Measurements from ENCODE around the gene SYT7.
"Not testable (repeated sequence)": the region's sequence is repeated elsewhere in the genome, so short reads cannot be mapped to it uniquely, and the experiment has no call there.

Gene SYT7

GRCh38 chr11:61581030-61581928 lies at the start of gene SYT7:
TSS of gene SYT7 (minus strand) at chr11:61581076. CDS start at chr11:61580820, 256 bp downstream.
- DNase-seq (ENCODE audit: extremely low read depth in 1 of 2, low read depth in 1 of 2) = peak; percentile 86 to 92

- no peak for DNase-seq (ENCODE audit: extremely low read depth in 1 of 2, low read depth in 1 of 2)
These were observed 49.2 kb upstream of the SYT7 start for GRCh38 chr11:61630089-61630488.

GRCh38 chr11:61629082-61629833 lies 48.4 kb upstream of the SYT7 start:
- no peak for DNase-seq (ENCODE audit: extremely low read depth in 1 of 2, low read depth in 1 of 2)

- no peak for DNase-seq (ENCODE audit: extremely low read depth in 1 of 2, low read depth in 1 of 2)
These were observed 47.7 kb upstream of the SYT7 start for GRCh38 chr11:61628662-61628970.

GRCh38 chr11:61627850-61628661 lies 47.2 kb upstream of the SYT7 start:
- peak in 1 of 2 donors; percentile 8 for DNase-seq (ENCODE audit: extremely low read depth in 1 of 2, low read depth in 1 of 2)

GRCh38 chr11:61626580-61627380 lies 45.9 kb upstream of the SYT7 start:
- DNase-seq (ENCODE audit: extremely low read depth in 1 of 2, low read depth in 1 of 2) = no peak

- no peak for DNase-seq (ENCODE audit: extremely low read depth in 1 of 2, low read depth in 1 of 2)
These were observed 44.6 kb upstream of the SYT7 start for GRCh38 chr11:61625525-61625924.

- no peak for DNase-seq (ENCODE audit: extremely low read depth in 1 of 2, low read depth in 1 of 2)
These were observed 41.2 kb upstream of the SYT7 start for GRCh38 chr11:61621917-61622585.

GRCh38 chr11:61619471-61620226 lies 38.8 kb upstream of the SYT7 start:
- no peak for DNase-seq (ENCODE audit: extremely low read depth in 1 of 2, low read depth in 1 of 2)

- no peak for DNase-seq (ENCODE audit: extremely low read depth in 1 of 2, low read depth in 1 of 2)
These were observed 38.1 kb upstream of the SYT7 start for GRCh38 chr11:61618978-61619377.

- no peak for DNase-seq (ENCODE audit: extremely low read depth in 1 of 2, low read depth in 1 of 2)
These were observed 36.6 kb upstream of the SYT7 start for GRCh38 chr11:61617515-61617914.

GRCh38 chr11:61616434-61616833 lies 35.6 kb upstream of the SYT7 start:
- no peak for DNase-seq (ENCODE audit: extremely low read depth in 1 of 2, low read depth in 1 of 2)

GRCh38 chr11:61614782-61615181 lies 33.9 kb upstream of the SYT7 start:
- not testable (repeated sequence) for DNase-seq (ENCODE audit: extremely low read depth in 1 of 2, low read depth in 1 of 2)

GRCh38 chr11:61613870-61614269 lies 33.0 kb upstream of the SYT7 start:
- no peak for DNase-seq (ENCODE audit: extremely low read depth in 1 of 2, low read depth in 1 of 2)

GRCh38 chr11:61613051-61613450 lies 32.2 kb upstream of the SYT7 start:
- no peak for DNase-seq (ENCODE audit: extremely low read depth in 1 of 2, low read depth in 1 of 2)

GRCh38 chr11:61611309-61611708 lies 30.4 kb upstream of the SYT7 start:
- no peak for DNase-seq (ENCODE audit: extremely low read depth in 1 of 2, low read depth in 1 of 2)

GRCh38 chr11:61610905-61611304 lies 30.0 kb upstream of the SYT7 start:
- no peak for DNase-seq (ENCODE audit: extremely low read depth in 1 of 2, low read depth in 1 of 2)

- DNase-seq (ENCODE audit: extremely low read depth in 1 of 2, low read depth in 1 of 2) = no peak
These were observed 29.1 kb upstream of the SYT7 start for GRCh38 chr11:61609980-61610366.
